MM.1S (cell line): ENCODE data around the gene DNAH11.

Experiments used
- CTCF ChIP-seq: fragments of 300-600 bp; sonication (generic); IDR thresholded peaks from 2 replicates; pipeline ENCODE4 v1.5.1; 2016; ENCODE audit warnings: antibody characterized with exemption, low read length, mixed read lengths
- EZH2phosphoT487 ChIP-seq: fragments of 300-600 bp; sonication (generic); IDR thresholded peaks from 2 replicates; pipeline ENCODE4 v1.6.1; 2018; ENCODE audit warnings: antibody characterized with exemption, low read length

GRCh38 chr7:21504021-21504420 lies 38.8 kb upstream of the DNAH11 start:
- TF ChIP-seq CTCF, result no peak
- TF ChIP-seq EZH2phosphoT487, result no peak
